Measurements from ENCODE around the gene PALM2AKAP2. TPM values are rescaled to one million over a fixed set of nuclear protein-coding genes. Genes with fewer than 3 reads are reported as not detected.

Gene PALM2AKAP2
- total and polyA plus RNA-seq, 7 experiments from 2014 or later, result not detected

DNA sequence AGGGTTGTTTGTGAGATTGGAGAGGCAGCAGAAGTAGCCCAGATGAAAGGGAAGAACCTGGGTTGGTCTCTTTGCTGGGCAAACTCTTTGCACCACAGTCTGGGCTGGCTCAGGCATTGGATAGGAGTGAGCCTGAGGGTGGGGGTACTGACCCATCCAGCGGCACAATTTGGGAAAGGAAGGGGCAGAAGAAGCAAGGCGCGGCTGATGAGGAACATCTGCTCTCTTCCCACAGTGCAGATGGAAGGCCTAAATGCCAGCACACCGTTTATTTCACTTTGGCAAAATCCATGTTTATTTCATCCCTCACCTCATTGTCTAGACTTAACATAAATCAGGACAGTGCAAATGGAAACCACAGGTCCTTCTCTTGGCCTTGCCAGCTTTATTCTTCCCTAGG lies 32.3 kb downstream of the PALM2AKAP2 start:
- Mint-ChIP-seq H3K27ac (no peak overlapping the region), H3K9me3 (peaks cover 0 to 25% (median 4%) of the 10 kb centered on the region in 11 donors), H3K4me3 (no peak overlapping the region), H3K36me3 (no peaks in the 10 kb centered on the region), H3K4me1 (peaks cover 0 to 3% (median 0%) of the 10 kb centered on the region in 7 donors), H3K27me3 (peaks cover 11 to 18% (median 14%) of the 10 kb centered on the region in 5 donors)
- DNase-seq (no peak), ATAC-seq (no peak)
- H3K36me3 ChIP-seq (ENCODE audit: control insufficient read depth in 2 of 3, insufficient read depth in 3 of 3, low read length in 3 of 3), result no peaks in the 10 kb centered on the region
- H3K27ac ChIP-seq (ENCODE audit: low read depth, low read length), result no peak overlapping the region
- H3K9me3 ChIP-seq (ENCODE audit: control insufficient read depth in 2 of 3, low read length in 3 of 3), result peaks cover 0 to 4% (median 0%) of the 10 kb centered on the region in 3 experiments
- ChIA-PET CTCF (no interaction called here), POLR2A (no interaction called here)
- no peaks in the 10 kb centered on the region for H3K27me3 ChIP-seq (ENCODE audit: control insufficient read depth in 2 of 2, insufficient read depth in 2 of 2, low read length in 2 of 2)
- H3K4me3 ChIP-seq (ENCODE audit: low read length), result no peak overlapping the region
- intact Hi-C loops (cut with micrococcal nuclease), result no loop called here
- H3K4me1 ChIP-seq (ENCODE audit: control insufficient read depth in 2 of 2, insufficient read depth in 2 of 2, low read length in 2 of 2), result no peaks in the 10 kb centered on the region

DNA sequence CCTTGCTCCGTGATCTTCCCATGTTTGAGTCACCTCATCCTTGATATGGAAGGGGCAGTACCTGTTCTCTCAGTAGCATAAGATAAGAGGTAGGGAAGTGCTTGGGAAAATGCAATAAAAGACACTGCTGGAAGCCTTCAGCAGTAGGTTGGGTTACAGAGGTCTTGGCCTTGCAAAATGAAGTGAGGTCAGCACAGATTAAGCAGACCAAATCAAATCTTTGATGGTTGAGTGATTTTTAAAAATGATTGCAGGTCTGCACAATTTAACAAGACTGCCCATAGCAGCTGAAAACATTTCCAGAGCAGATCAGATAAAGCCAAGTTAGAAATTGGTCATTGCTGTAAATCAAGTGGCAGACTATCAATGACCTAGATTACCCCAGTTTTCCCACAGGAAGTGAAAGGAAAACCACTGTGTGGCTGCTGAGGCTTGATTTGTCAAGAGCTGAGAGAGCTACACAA lies 32.9 kb downstream of the PALM2AKAP2 start:
- no peak overlapping the region for H3K4me3 Mint-ChIP-seq
- H3K9me3 Mint-ChIP-seq, result peaks cover 0 to 22% (median 4%) of the 10 kb centered on the region in 11 donors
- no peaks in the 10 kb centered on the region for H3K4me1 ChIP-seq (ENCODE audit: control insufficient read depth in 2 of 2, insufficient read depth in 2 of 2, low read length in 2 of 2)
- intact Hi-C loops (cut with micrococcal nuclease), result no loop called here
- no peaks in the 10 kb centered on the region for H3K36me3 ChIP-seq (ENCODE audit: control insufficient read depth in 2 of 3, insufficient read depth in 3 of 3, low read length in 3 of 3)
- H3K4me1 Mint-ChIP-seq, result peaks cover 0 to 3% (median 0%) of the 10 kb centered on the region in 7 donors
- ATAC-seq, result no peak
- CTCF ChIA-PET, result no interaction called here
- no peaks in the 10 kb centered on the region for H3K36me3 Mint-ChIP-seq
- DNase-seq, result no peak
- H3K27me3 ChIP-seq (ENCODE audit: control insufficient read depth in 2 of 2, insufficient read depth in 2 of 2, low read length in 2 of 2), result no peaks in the 10 kb centered on the region
- H3K27ac Mint-ChIP-seq, result no peak overlapping the region
- H3K27ac ChIP-seq (ENCODE audit: low read depth, low read length), result no peak overlapping the region
- H3K9me3 ChIP-seq (ENCODE audit: control insufficient read depth in 2 of 3, low read length in 3 of 3), result peaks cover 0 to 4% (median 0%) of the 10 kb centered on the region in 3 experiments
- peaks cover 13 to 20% (median 14%) of the 10 kb centered on the region in 5 donors for H3K27me3 Mint-ChIP-seq
- POLR2A ChIA-PET, result no interaction called here
- H3K4me3 ChIP-seq (ENCODE audit: low read length), result no peak overlapping the region

DNA sequence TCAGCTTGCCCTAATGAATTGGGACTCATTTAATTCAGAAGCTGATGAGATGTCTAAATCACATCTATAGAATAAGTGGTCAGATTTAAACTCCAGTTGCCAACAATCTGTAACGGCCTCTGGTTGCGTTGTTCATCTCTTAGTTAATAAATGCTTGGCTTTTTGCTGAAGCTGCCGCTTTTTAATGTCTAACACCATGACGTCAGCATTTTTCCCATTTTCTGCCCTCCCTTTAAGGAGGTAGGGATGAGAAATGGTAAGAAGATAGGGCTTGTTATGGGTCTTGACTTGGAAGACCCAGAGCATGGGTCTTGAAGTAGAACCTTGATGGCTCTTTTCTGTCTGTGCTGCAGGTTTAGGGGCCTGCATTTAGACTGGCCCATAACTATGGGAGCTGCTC lies 33.3 kb downstream of the PALM2AKAP2 start:
- Histone ChIP-seq H3K4me1 (ENCODE audit: control insufficient read depth in 2 of 2, insufficient read depth in 2 of 2, low read length in 2 of 2) (no peaks in the 10 kb centered on the region), H3K4me3 (ENCODE audit: low read length) (no peak overlapping the region), H3K27ac (ENCODE audit: low read depth, low read length) (no peak overlapping the region), H3K27me3 (ENCODE audit: control insufficient read depth in 2 of 2, insufficient read depth in 2 of 2, low read length in 2 of 2) (no peaks in the 10 kb centered on the region), H3K36me3 (ENCODE audit: control insufficient read depth in 2 of 3, insufficient read depth in 3 of 3, low read length in 3 of 3) (no peaks in the 10 kb centered on the region), H3K9me3 (ENCODE audit: control insufficient read depth in 2 of 3, low read length in 3 of 3) (peaks cover 0 to 4% (median 0%) of the 10 kb centered on the region in 3 experiments)
- intact Hi-C loops (cut with micrococcal nuclease), result no loop called here
- ATAC-seq (no peak), DNase-seq (no peak)
- no peaks in the 10 kb centered on the region for H3K36me3 Mint-ChIP-seq
- peaks cover 9 to 21% (median 15%) of the 10 kb centered on the region in 5 donors for H3K27me3 Mint-ChIP-seq
- CTCF ChIA-PET, result no interaction called here
- no peak overlapping the region for H3K4me3 Mint-ChIP-seq
- peaks cover 0 to 17% (median under 1%) of the 10 kb centered on the region in 11 donors for H3K9me3 Mint-ChIP-seq
- H3K27ac Mint-ChIP-seq, result no peak overlapping the region
- POLR2A ChIA-PET, result no interaction called here
- peaks cover 0 to 3% (median 0%) of the 10 kb centered on the region in 7 donors for H3K4me1 Mint-ChIP-seq

DNA sequence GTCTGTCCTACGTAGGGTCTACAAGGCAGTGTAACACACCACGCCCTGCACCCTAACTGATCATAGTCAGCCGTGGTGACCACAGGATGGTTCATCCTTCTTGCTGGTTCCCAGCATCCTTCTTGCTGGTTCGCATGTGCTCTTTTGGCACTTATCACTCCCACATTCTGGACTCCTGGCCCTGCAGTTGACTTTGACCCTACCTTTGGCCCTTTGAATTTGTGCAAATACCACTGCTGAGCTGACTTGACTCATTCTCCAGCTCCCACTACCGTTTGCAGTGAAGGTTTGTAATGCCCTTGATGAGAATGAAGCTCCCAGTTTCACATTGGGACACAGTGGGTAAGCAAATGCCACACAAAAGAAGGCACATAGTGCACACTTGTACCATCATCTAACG lies 33.8 kb downstream of the PALM2AKAP2 start:
- Histone ChIP-seq H3K27ac (ENCODE audit: low read depth, low read length) (no peak overlapping the region), H3K4me1 (ENCODE audit: control insufficient read depth in 2 of 2, insufficient read depth in 2 of 2, low read length in 2 of 2) (no peaks in the 10 kb centered on the region), H3K4me3 (ENCODE audit: low read length) (no peak overlapping the region), H3K27me3 (ENCODE audit: control insufficient read depth in 2 of 2, insufficient read depth in 2 of 2, low read length in 2 of 2) (no peaks in the 10 kb centered on the region), H3K36me3 (ENCODE audit: control insufficient read depth in 2 of 3, insufficient read depth in 3 of 3, low read length in 3 of 3) (no peaks in the 10 kb centered on the region), H3K9me3 (ENCODE audit: control insufficient read depth in 2 of 3, low read length in 3 of 3) (no peaks in the 10 kb centered on the region)
- Mint-ChIP-seq H3K27me3 (peaks cover 9 to 21% (median 15%) of the 10 kb centered on the region in 5 donors), H3K9me3 (peaks cover 0 to 12% (median 0%) of the 10 kb centered on the region in 11 donors), H3K36me3 (no peaks in the 10 kb centered on the region), H3K27ac (no peak overlapping the region), H3K4me1 (peaks cover 0 to 3% (median 0%) of the 10 kb centered on the region in 7 donors), H3K4me3 (no peak overlapping the region)
- POLR2A ChIA-PET, result no interaction called here
- intact Hi-C loops (cut with micrococcal nuclease), result no loop called here
- DNase-seq (no peak), ATAC-seq (no peak)
- CTCF ChIA-PET, result no interaction called here

DNA sequence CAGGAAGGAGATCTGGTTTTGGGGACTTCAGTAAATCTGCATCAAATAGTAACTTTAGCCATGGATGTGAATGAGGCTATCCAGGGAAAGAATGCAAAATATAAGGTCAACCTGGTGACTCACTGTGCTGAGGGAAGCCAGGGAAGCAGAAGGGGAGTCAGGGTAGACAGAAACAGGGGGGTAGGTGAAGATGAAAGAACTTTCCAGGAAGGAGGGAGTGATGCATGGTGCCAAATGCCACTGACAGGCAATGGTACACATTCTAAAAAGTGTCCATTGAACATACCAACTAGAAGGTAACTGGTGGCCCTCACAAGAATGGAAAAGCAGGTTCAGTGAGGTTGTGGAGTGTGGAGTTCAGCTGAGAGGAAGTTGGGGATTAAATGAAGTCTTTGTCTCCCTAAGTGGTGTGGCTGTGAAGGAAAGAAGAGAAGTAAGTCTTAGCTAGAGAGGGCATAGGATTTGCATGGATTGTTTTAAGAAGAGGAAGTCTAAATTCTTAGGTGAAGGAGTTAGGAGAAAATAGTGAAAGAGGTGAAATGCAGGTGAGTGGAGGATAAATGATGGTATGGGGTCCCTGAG lies 35.5 kb downstream of the PALM2AKAP2 start:
- ChIA-PET POLR2A (interaction anchor here (0.6 kb wide), 1 partner anchor 91 kb away, joined by 3 read pairs; no protein-coding TSS in a partner anchor), CTCF (interaction anchor here (0.6 kb wide), 1 partner anchor 275 kb away, joined by 3 read pairs; no protein-coding TSS in a partner anchor)
- Mint-ChIP-seq H3K27me3 (peaks cover 8 to 15% (median 12%) of the 10 kb centered on the region in 5 donors), H3K36me3 (no peaks in the 10 kb centered on the region), H3K27ac (no peak overlapping the region), H3K9me3 (peaks cover 0 to 2% (median 0%) of the 10 kb centered on the region in 11 donors), H3K4me1 (peaks cover 0 to 3% (median 0%) of the 10 kb centered on the region in 7 donors), H3K4me3 (no peak overlapping the region)
- ATAC-seq (no peak), DNase-seq (no peak)
- H3K27ac ChIP-seq (ENCODE audit: low read depth, low read length), result no peak overlapping the region
- intact Hi-C loops (cut with micrococcal nuclease), result loop anchor here in 1 of 2 donors (5.0 kb wide), 2 partner anchors 72 to 242 kb away; no protein-coding TSS in a partner anchor
- H3K27me3 ChIP-seq (ENCODE audit: control insufficient read depth in 2 of 2, insufficient read depth in 2 of 2, low read length in 2 of 2), result no peaks in the 10 kb centered on the region
- no peak overlapping the region for H3K4me3 ChIP-seq (ENCODE audit: low read length)
- no peaks in the 10 kb centered on the region for H3K36me3 ChIP-seq (ENCODE audit: control insufficient read depth in 2 of 3, insufficient read depth in 3 of 3, low read length in 3 of 3)
- H3K4me1 ChIP-seq (ENCODE audit: control insufficient read depth in 2 of 2, insufficient read depth in 2 of 2, low read length in 2 of 2), result no peaks in the 10 kb centered on the region
- H3K9me3 ChIP-seq (ENCODE audit: control insufficient read depth in 2 of 3, low read length in 3 of 3), result no peaks in the 10 kb centered on the region

DNA sequence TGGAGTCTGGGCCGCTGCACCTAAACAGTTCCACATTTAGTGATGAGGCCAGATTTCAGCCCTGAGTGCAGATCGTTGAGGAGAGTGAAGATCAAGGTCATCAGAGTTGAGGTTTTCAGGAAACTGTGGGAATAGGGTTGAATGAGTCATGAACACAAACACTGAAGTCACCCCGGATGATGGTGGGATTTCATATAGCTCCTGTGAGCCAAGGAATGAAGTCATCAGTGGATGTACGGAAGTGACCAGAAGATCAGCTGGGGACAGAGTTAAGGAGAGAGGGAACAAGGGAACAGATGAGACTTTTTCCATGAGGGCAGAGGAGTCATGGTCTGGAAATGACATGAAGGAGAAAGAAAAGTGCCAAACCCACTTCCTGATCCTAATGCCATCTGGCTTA lies 36.5 kb downstream of the PALM2AKAP2 start:
- DNase-seq, result no peak
- no peaks in the 10 kb centered on the region for H3K4me1 ChIP-seq (ENCODE audit: control insufficient read depth in 2 of 2, insufficient read depth in 2 of 2, low read length in 2 of 2)
- H3K36me3 ChIP-seq (ENCODE audit: control insufficient read depth in 2 of 3, insufficient read depth in 3 of 3, low read length in 3 of 3), result no peaks in the 10 kb centered on the region
- H3K9me3 ChIP-seq (ENCODE audit: control insufficient read depth in 2 of 3, low read length in 3 of 3), result no peaks in the 10 kb centered on the region
- CTCF ChIA-PET, result no interaction called here
- POLR2A ChIA-PET, result no interaction called here
- Mint-ChIP-seq H3K4me3 (no peak overlapping the region), H3K9me3 (no peaks in the 10 kb centered on the region), H3K36me3 (no peaks in the 10 kb centered on the region), H3K27me3 (peaks cover 0 to 8% (median 6%) of the 10 kb centered on the region in 5 donors), H3K27ac (no peak overlapping the region), H3K4me1 (peaks cover 0 to 3% (median 0%) of the 10 kb centered on the region in 7 donors)
- no peak overlapping the region for H3K4me3 ChIP-seq (ENCODE audit: low read length)
- intact Hi-C loops (cut with micrococcal nuclease), result loop anchor here in 1 of 2 donors (5.0 kb wide), 2 partner anchors 71 to 241 kb away; no protein-coding TSS in a partner anchor
- H3K27ac ChIP-seq (ENCODE audit: low read depth, low read length), result no peak overlapping the region
- H3K27me3 ChIP-seq (ENCODE audit: control insufficient read depth in 2 of 2, insufficient read depth in 2 of 2, low read length in 2 of 2), result no peaks in the 10 kb centered on the region
- ATAC-seq, result no peak

All from naive thymus-derived CD4-positive, alpha-beta T cell (primary cell).